ENCODE results near the gene NUDT14.
A peak's percentile ranks its signal among the peaks of the same experiment; 100 is the strongest.

Gene NUDT14

DNA sequence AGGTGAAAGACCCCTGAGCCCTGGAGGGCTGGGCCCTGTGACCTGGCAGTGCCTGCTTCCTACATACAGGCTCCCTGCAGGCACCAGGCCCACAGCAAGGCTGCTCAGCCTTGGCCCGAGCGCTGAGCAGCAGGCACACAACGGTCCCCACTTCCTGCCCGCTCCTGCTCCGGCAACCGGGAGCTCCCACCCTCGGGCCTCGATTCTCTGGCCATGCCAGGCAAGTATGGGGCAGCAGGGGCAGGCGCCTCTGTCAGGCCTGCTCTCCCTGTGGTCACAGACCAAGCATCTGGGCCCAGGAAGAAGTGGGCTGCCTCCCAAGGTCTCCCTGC, 30.6 kb upstream of the NUDT14 start:
- no peak for DNase-seq

DNA sequence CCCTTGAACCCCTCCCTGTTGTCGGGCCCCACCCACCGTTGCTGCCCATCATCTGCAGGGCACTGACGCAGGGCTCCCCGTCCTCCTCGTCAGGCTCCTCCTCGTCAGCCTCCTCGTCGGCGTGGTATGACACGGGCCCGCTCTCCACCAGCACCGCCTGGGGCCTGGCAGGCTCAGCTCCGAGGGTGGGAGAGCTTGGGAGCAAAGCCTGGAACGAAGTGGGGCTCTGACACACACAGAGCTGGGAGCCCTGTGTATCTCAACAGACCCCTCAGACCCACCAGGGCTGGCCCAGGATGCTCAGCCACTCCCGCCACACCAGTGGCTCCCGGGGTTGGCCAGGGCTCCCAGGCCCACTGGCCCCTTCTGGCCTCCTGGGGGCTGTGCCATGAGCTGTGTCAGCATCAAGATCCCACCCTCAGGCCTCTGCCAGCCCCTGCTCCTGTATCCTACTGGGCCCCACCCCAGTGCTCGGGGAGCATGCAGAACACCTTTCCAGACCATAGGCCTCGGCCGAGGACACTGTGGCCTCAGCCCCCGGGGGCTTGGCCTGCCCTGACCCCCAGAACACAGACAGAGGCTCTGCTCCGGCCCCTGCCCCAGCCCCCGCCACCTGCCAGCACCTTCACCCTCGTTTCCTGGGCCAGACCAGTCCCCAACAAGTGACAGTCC, 30.1 kb upstream of the NUDT14 start:
- DNase-seq, result no peak

DNA sequence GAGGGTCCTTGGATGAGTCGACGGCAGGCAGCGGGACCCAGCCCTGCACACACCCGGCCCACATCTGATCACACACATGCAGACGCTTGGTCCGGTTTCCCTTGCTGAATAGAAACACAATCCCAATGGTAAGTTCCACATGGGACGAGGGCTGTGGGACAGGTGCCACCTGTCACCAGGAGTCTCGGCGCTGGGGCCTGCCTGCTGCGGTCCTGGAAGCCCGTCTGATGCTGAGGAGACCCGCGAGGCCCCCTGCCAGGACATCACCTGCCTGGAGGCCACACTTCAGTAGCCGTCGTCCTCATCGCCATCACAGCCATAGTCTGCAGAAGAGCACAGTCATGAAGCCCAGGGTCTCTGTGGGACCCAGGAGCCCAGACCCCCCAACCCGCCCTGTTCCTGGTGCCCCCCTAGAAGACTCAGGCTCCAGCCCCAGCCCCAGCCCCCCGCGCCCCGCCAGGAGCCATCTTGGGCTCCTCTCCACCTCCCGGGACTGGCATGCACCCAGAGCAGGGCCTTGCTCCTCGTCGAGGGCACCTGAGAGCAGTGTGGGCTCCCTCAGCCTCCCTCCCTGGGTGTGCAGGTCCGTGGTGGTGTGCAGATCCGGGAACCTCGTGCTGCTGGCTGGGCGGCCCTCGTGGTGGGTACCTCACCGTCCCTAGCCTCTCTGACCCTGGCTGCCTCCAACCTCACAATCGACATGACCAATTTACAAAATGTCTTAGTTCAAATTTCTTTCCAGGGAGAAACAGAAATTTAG, 29.3 kb upstream of the NUDT14 start:
- no peak for DNase-seq

DNA sequence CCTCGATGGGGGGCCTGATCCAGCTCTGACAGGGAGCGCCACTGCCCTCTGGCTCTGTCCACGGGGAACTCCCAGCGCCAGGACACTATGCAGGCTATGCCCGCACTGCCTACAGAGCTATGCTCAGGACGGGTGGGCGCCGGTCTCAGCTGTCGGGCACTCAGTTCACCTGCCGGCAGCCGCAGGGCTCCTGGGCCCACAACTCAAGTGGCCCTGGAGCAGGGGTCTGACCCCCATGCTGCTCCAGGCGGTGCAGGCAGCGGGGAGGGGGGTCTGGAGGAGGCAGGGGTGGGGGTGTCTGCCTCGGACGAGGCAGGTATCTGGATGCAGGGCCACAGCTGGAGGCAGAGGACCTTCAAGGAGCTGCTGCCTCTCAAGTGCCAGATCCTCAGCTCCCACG, 28.5 kb upstream of the NUDT14 start:
- no peak for DNase-seq

DNA sequence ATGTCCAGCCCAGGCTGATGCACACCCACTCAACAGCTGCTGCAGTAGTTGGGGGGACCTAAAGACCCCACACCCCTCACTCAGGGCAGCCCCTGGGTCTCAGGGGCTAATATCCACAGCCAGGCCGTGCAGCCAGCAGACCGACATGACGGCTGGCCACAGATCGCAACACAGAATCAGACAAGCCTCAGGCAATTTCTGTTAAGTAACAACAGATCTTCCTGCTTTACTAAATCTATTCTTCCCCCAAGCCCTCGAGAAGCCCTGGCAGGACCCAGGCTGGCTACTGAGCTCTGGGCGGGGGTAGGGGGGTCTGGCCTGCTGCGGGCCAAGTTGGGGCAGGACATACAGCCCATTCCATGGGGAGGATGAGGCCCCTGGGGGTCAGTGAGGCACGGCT, 28.0 kb upstream of the NUDT14 start:
- DNase-seq, result no peak

DNA sequence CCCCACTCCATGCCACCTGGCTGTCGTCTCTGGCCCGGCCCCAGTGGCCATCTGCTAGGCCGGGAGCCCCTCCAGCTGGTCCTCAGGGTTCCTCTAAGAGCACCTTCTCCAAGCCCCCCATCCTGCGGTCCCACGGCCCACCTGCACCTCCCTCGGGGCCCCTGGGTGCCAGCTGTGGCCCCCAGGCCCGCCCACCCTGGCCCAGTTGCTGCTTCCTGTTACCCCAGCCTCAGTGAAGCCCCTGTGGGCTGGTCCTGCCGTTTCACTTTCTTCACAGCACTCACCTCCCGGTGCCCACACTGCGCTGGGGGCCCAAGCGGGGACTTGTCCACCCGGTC, 27.6 kb upstream of the NUDT14 start:
- no peak for DNase-seq

DNA sequence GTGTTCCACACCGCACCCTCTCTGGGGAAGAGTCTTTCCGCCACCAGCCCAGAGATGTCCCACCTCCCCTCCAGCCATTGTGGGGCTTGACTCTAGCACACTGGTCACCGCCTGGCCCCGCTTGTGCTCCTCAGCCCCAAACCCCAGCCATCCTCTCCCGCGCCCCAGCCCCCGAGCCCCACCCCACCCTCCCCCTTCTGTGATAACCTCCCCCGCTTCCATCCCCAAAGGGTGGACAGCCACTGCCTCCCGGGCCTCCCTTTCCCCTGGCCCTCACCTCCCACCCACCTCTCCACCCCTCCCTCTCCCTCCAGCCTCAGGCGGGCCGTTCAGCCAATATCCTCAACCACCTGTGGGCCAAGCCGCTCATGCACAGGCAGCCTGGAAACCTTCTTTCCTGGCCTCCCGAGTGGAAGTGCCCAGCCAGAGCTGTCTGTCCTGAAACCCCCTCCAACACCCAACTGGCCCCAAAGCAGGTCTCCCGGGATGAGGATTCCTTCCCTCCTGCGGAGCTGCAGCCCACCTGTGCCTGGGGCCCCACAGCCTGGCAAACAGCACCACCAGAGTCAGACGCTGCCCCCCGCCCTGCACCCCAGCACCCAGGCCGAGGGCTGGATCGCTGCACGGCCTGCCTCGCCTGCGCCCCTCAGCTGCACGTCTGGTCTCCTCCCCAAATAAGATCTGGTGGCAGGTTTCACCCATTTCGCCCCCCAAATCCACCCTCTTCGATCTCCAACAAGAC, 27.1 kb upstream of the NUDT14 start:
- no peak for DNase-seq

DNA sequence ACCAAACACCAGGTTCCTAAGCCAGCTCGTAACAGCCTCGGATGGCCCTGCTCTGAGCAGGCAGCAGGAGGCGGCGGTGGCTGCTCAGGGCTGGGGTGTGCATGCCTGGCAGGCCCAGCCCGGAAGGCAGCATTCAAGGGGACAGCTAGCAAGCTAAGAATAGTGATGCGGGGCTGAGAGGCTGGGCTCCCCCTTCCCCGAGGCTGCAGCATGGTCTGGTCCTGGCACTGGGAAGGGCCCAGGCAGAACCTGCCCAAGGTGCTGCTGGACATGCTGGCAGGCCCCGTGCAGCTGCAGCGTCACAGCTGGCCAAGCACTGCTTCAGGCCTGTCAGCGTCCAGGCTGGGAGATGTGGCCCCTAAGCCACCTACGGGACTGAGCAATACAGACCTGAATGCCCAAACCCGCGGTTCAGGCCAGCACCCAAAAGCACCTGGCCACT, 26.4 kb upstream of the NUDT14 start:
- no peak for DNase-seq

DNA sequence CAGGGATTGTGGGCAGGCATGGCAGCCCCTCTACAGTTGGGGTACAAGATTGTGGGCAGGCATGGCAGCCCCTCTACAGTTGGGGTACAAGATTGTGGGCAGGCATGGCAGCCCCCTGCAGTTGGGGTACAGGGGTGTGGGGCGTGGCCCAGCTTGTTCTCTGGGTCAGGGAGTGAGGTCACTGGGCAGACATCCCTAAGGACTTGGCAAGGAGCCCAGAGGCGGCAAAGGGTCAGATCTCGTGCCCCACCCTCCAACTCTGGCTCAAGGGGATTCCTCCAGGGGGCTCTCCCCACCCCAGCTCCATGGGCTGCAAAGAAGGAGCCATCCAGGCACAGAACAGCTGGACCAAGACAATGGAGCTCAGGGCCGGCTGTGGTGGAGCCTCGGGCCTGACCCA, 25.8 kb upstream of the NUDT14 start:
- DNase-seq, result no peak

DNA sequence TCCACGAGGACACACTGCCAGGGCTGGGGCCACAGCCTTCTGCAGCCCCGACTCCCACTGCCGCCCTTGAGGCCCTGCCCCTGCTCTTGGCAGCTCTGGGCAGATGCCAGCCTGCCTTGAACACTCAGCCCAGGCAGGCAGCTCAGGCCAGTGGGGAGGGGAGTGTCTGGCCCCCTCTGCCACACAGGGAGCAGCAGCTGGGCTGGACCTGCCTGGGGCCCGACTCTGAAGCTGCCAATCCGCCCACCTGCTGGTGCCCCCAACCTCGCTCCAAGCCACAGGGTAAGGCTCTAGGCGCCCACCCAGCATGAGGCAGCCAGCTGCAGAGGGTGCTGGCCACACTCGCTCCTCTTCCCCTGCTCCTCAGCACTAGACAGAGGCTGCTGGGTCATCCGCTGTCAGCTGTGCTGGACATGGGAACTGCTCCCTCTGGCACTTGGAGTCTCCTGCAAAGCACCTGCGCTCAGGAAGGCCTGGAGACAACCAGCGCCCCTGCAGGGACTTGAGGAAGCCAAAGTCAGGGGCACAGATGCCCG, 24.6 kb upstream of the NUDT14 start:
- peak; percentile 62 for DNase-seq

DNA sequence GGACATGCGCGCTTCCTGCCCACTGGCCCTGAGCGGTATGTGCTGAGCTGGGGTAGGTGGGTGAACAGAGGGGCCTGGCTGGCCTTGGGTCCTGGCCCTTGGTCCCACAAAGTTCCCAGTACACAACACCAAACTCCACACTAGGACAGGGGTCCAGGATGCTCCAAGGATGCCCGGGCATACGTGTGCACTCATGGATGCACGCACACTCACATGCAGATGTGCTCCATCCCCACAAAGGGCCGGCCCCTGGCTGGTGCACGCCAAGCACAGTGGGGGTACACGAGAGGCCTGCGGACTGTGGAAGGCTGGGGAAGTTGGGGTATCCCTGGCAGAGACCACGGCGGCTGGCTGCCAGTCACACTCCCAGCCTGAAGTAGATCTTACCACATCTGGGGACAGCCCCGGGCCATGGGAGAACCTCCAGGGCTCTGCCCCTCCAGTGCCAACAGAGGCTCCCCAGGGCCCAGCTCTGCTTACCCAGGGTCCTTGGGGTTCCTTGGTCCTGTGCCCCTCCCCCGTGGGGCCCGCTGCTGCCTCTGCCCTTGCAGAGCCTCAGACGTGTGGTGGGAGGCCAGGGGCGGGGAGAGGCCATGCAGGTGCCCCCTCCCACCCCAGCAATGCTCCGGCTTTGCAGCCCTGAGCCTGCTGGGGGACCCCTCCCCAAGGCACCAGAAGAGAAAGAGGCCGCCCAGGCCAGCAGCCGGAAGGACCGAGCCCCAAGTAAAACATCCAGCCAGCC, 24.0 kb upstream of the NUDT14 start:
- DNase-seq, result no peak

DNA sequence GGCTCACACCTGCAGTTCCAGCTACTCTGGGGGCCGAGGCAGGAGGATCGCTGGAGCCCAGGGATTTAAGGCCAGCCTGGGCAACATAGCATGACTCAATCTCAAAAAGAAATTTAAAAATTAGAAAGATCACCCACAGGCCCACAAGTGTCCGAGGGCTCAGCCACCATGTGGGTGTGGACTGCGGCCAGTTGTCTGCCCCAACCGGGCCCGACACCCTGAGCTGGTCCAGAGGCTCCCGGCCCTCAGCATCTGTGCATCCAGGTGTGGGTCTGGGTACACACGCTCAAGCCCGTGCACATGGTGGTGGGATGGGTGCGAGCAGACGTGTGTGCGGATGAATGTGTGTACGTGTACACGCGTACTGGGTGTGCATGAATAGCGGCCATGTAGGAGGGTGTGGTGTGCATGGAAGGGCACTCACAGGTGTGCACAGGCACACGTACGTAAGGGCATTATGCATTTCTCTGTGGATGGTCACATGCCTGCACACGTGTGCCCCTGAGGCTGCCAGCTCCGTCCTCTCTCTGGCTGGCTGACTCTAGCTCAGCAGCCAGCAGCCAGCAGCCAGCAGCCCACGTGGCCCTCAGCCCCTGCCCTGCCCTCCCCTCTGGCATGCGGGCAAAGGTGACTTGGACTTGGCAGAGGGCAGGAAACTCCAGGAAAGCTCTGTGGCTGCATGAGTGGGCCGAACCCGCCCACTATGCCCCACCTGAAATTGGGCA, 23.3 kb upstream of the NUDT14 start:
- peak; percentile 65 for DNase-seq

DNA sequence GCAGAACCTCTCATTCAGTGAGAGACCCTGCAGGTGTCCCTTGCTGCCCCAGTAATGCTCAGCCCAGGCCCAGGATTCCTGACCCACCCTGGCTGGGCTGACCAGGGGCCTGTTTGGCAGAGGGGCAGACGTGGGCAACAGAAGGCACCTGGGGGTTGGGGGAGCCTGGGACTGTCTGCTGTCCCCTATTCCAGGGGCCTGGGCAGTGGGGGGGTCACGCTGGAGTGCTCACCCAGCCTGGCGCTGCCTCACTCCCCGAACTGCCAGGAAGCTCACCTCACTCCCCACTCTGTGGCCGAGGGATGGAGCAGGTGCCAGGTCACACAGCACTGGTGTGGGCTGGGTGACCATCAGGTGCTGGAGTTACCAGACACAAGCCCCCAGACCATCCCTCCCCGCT, 22.6 kb upstream of the NUDT14 start:
- DNase-seq, result no peak

DNA sequence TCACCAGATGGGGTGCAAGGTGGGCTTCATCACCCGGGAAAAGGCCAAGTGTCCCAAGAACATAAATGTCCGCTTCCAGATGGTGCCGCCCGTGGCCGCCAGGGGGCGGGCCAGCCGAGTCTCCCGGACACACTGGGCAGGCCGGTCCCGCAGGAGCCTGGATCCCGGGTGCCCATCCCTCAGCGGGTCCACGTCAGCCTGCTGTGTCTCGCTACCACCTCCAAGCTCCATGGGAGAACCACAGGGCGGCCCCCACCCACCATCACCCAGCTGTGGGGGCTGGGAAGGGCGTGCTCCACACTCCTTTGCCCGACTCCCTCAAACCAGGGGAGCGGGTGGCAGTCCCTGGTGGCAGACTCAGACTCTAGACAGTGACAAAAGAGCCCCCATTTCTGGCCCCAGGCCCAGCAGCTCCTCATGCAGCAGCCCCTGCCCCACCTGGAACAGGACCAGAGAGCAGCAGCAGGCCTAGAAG, 22.0 kb upstream of the NUDT14 start:
- DNase-seq, result peak; percentile 83

DNA sequence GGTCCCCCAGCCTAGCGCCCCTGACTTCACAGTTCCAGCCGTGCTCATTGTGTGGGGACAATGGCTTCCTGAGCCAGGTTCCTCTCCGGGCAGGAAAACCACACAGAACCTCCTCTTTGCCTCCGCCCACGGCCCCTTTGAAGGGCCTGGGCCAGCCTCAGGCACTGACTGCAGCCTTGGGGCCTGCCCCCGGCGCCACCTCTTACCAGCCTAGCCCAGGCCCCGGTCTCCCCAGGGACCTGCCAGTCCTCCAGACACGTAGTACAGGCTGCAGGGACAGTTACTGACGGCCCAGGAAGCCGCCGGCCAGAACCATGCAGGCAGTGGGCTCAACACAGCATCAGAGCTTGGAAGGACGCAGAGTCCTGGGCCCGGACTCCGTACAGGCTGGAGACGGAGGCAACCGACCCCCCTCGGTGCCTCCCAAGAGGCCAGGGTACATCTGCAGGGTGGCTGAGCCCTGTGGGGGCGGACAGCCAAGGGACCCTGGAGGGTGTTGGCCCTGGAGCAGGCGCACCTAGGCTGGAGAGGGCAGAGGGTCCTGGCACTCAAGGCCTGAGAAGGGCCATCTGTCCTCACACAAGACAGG, 20.9 kb upstream of the NUDT14 start:
- DNase-seq, result no peak

DNA sequence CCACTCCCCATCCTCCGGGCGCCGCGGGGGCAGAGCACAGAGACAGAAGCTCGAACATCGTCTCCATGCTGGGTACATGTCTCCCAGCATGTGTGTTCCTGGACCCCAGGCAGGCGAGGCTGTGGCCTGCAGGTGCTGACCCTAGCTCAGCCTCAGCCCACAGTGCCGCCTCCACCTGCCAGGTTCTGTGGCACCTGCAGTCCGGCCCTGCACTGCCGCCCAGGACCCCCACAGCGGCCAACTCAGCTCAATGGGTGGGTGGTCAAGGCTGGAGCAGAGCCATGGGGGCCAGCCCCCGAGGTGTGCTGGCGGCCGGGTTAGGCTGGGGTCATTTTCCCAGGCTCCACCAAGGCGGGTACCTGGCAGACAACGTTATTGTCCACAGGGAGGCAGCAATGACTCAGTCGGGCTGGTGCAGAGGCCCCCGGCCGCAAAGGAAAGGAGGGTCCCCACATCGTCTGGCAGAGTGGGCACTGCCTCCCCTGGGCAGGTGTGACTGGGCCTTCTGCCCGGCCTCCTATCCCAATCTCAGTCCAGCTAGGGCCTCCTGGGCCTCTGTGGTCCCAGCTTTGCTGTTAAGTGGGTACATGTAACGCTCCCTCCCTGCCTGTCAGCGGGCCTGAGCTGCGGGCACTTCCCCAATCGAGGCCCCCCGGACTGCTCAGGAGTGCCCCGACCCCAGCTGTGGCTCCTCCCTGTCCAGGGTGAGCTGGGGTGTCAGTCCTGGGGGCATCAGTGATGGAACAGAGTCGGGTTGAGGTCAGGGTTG, 20.2 kb upstream of the NUDT14 start:
- no peak for DNase-seq

DNA sequence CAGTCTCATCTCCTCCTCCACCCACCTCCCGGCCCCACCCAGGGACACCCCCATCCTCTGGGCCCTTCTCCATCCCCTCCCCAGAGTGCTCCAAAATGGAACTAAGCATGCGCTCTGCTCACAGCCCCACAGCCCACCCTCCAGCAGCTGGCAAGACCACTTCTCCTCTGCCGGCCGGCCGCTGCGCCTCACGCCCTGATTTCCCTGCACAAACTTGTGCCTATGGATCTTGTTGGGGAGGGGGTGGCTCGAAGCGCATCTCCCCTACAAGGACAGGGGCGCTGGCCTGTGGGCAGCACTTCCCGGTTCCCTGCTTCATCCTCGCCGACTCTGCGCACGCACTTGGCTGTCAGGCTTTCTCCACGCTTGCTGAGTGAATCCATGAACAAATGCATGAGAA, 19.5 kb upstream of the NUDT14 start:
- DNase-seq, result no peak

DNA sequence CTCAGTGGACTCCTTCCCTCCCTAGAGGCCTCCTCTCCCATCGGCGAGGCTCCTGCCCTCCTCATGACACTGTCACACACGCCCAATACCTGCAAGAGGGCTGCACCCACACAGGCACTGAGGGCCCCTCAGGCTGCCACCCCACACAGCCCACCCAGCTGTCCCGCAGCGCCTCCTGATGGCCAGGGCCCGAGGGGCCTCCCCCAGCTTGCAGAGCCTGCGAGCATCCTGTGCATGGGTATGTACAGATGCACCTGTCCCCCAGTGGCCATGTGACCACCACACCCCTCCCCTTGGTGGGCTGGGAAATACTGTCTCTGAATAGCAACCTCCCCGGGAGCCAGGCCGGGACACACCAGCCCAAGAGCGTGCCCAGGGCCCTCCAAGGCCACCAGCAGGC, 19.0 kb upstream of the NUDT14 start:
- no peak for DNase-seq

DNA sequence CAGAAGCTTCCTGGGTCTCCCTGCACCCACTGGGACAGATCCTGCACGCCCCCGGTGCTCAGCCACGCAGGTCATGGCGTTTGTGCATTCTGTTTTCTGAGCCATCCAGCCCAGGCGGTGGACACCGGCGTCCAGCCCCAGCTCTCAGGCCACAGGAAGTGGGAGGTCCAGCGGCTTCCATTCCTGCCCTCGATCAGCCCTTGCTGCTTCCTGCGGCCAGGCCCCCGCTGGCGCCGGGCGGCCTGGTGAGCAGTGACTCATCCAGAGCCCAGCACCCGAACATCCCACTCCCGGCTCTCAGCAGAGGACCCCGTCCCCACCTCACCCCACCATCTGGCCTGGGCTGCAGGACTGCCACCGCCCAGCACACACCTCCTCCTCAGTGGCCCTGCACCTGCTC, 18.0 kb upstream of the NUDT14 start:
- DNase-seq, result no peak

DNA sequence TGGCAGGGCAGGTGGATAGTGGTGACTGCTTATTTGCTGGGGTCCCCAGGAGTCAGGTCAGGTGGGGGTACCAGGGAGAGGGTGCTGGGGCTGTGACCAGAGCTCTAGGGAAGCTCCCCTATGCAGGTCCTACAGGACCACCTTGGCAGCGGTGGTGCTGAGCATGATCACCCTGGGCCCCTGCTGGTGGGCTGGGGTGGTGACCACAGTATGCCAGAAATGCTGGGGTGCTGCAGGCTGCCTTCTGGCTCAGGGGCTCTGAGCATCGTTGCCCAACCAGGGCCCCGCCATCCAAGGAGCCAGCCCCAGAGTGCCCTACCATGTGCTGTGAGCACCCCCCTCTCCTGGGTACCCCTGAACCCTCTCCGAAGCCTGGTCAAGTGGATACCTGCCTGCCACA, 17.5 kb upstream of the NUDT14 start:
- DNase-seq, result no peak

DNA sequence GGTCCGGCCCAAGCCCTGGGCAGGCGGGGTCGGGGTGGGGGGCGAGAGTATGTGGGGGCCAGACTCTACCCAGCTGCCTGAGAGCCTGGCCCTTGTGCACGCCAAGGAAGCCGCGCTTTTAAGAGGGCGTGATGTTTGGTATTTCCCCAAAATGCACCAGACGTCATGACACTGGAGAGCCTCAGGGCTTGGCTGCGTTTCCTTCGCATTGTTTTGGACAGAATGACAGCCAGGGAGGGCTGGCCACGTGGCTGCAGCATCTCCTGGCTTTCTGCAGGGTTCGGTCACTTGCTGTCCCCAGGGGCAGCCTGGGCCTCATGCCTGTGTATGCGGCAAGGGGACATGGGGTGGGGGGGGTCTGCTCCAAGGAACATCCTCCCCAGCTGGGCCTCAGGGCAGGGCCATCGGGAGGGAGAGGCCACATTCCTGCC, 16.1 kb upstream of the NUDT14 start:
- DNase-seq, result peak; percentile 84
